Epithelial cell of esophagus (primary cell): ENCODE data around the gene STARD7.
A peak's percentile ranks its signal among the peaks of the same experiment; 100 is the strongest.

ENCODE experiments used
- DNase-seq: peaks from one replicate; pipeline ENCODE4 v3.0.0; 2010; ENCODE audit warnings: low read depth
- H3K4me3 ChIP-seq: 2 replicates; pipeline ENCODE4 v1.5.1; 2011; ENCODE audit warnings: mild to moderate bottlenecking, low read length, control low read depth
- TF ChIP-seq, protein P1 (sequence below): IDR thresholded peaks from 2 replicates; pipeline ENCODE4 v1.5.1; 2011; ENCODE audit warnings: low read depth, mild to moderate bottlenecking, low read length, control low read depth, inconsistent platforms; ENCODE audit not compliant: insufficient read depth; ENCODE audit errors: missing control alignments

The STARD7 gene

DNA sequence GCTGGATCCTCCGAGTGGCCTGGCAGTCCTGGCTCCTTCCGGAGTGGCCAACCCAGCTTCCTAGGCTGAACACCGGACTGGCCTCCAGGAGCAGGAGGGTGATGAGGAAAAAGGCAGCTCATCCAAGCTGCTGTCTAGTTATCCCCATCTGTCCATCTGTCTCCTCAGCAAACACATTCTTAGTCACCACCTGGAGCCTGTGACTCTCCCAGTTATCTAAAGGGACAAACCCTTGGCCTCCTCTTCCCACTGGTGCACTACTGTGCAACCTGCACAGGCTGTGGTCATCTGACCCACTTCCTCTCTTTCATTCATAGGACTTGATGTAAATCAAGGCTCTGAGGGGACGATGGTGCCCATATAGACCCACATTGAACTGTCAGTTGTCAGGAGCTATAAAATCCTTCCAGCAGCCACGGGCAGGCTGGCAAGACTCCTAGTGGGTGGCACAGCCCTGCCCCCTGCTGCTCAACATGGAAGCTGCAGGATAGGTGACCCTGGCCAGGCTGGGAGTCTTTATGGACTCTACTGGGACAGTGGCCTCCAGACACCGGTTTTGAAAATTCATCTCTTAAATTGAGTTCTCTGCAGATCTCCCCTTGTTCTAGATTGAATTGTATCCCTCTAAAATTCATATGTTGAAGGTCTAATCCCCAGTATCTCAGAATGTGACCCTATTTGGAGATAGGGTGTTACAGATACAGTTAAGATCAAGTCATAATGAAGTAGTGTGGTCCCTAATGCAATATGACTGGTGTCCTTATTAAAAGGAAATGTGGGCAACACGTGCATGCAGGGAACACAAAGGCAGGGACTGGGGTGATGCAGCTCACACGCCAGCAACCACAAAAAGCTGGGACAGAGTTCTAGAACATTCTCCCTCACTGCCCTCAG is 34.1 kb downstream of the STARD7 start:
- DNase-seq: peak; percentile 72
- no peak overlapping the region for H3K4me3 ChIP-seq
- TF ChIP-seq, protein P1, sequence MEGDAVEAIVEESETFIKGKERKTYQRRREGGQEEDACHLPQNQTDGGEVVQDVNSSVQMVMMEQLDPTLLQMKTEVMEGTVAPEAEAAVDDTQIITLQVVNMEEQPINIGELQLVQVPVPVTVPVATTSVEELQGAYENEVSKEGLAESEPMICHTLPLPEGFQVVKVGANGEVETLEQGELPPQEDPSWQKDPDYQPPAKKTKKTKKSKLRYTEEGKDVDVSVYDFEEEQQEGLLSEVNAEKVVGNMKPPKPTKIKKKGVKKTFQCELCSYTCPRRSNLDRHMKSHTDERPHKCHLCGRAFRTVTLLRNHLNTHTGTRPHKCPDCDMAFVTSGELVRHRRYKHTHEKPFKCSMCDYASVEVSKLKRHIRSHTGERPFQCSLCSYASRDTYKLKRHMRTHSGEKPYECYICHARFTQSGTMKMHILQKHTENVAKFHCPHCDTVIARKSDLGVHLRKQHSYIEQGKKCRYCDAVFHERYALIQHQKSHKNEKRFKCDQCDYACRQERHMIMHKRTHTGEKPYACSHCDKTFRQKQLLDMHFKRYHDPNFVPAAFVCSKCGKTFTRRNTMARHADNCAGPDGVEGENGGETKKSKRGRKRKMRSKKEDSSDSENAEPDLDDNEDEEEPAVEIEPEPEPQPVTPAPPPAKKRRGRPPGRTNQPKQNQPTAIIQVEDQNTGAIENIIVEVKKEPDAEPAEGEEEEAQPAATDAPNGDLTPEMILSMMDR: peak; percentile 97

DNA sequence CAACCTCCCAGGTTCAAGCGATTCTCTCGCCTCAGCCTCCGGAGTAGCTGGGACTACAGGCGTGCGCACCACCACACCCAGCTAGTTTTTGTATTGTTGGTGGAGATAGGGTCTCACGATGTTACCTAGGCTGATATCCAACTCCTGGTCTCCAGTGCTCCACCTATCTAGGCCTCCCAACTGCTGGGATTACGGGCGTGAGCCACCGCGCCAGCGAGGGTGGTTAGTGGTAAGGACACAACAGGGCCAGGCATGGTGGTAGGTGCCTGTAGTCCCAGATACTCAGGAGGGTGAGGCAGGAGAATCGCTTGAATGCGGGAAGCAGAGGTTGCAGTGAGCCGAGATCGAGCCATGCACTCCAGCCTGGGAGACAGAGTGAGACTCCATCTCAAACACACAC is 36.8 kb downstream of the STARD7 start:
- TF ChIP-seq, protein P1: no peak
- DNase-seq: no peak
- no peak overlapping the region for H3K4me3 ChIP-seq

DNA sequence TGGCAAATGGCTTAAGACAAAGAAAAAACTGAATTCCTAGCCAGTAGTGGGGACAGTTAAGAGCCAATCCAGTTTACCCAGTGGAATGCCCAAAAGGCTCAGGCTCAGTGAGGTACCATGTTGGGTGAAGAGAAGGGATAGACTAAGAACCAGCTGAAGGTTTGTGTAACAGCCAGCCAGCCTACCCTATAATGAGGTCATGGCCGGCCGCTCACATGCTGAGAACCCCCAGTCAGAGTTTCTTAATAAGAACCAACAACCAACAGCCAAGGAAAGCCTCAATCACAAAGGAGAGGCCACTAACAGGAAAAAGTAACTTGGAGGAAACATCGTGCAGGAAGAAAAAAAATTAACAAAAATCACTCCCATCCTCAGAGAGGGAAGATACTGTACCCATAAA is 38.0 kb downstream of the STARD7 start:
- H3K4me3 ChIP-seq: no peak overlapping the region
- no peak for DNase-seq
- TF ChIP-seq, protein P1: no peak

DNA sequence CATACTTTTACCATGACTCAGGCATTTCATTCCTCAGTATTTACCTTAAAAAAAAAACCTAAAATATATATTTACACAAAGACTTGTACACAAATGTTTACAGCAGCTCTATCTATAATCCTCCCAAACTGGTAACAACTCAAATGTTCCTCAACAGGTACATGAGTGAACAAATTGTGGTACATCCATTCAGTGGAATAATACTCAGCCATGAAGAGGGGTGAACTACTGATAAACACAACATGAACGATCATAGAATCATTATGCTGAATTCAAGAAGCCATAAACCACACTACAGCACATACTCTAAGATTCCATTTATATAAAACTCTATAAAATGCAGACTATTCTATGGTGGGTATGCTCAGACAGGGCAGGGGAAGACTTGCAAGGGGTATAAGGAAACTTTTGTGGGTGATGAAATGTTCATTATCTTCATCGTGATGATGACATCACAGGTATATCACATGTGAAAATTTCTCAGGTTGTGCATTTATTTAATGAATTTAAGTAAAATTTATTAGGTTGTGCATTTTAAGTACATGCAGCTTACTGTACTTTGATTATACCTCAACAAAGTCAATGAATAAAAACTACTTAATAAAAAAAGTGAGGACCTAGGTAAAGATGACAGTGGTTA is 38.6 kb downstream of the STARD7 start:
- TF ChIP-seq, protein P1: no peak
- no peak for DNase-seq
- no peak overlapping the region for H3K4me3 ChIP-seq

GRCh38 chr2:96167407-96168013 is 41.1 kb downstream of the STARD7 start:
- no peak for DNase-seq
- TF ChIP-seq, protein P1: no peak
- no peak overlapping the region for H3K4me3 ChIP-seq

DNA sequence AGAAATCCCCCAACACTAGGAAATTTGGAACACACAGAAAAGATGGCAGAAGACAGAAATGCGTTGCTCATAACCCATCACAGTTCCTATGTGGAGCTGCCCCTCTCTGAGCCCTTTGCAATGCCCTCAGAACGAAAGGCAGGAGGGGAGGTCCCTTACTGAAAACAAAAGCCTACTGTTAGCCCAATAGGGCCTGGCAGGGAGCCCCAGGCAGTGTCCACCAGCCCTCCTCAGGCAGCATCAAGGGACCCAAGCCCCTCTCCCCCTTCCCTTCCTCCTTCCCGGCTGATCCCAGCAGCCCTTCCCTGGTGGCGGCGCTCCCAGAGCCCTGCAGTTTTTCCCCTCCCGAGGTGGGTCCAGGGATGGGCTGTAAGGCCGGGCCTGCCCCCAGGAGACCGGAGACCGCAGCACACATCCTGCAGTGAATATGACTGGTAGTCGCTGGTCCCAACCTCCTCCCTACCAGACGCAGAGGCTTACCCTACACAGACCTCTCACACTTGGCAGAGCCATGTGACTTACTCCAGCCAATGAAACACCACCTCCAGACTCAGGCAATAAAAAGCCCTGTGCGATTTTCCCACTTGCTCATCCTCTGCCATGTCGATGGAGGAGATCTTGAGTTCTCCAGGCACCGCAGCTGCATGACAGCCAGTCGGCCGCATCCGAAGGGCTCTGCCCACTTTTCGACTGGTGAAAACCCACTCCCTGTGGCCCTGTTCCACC is 44.0 kb downstream of the STARD7 start:
- TF ChIP-seq, protein P1: no peak
- no peak for DNase-seq
- H3K4me3 ChIP-seq: no peak overlapping the region
